A549 treated with GW870086 at 1 μM for 4 hours (cell line): ENCODE data around the gene SLC16A5. TPM values are rescaled to one million over a fixed set of nuclear protein-coding genes. Genes with fewer than 3 reads are reported as not detected.

Source experiments
- total RNA-seq: library from RNA; stranded (reverse); fragments of 200-300 nt; extraction: Qiagen RNA extraction; gene quantifications from 5 replicates; pipeline ENCODE4 v1.2.3, GENCODE V29; 2022; ENCODE audit warnings: low read depth

The SLC16A5 gene
- 26.1 to 36.0 TPM (median 31.7 TPM) in 5 replicates for total RNA-seq

GRCh38 chr17:75087558-75088453 lies at the start of gene SLC16A5:
Gene SLC16A5, plus strand, starts transcription at chr17:75087954. Its CDS starts 5,683 bp downstream, at chr17:75093637.

GRCh38 chr17:75046407-75047289 lies 41.1 kb upstream of the SLC16A5 start, which contains the start of the genes ATP5PD and KCTD2:
Gene ATP5PD, minus strand, starts transcription at chr17:75046969. Its CDS starts 4,319 bp downstream, at chr17:75042650.
Gene KCTD2, plus strand, starts transcription at chr17:75047225. Its CDS starts 26 bp downstream, at chr17:75047251.

GRCh38 chr17:75109407-75110233 lies 21.9 kb downstream of the SLC16A5 start, which contains the start of gene ARMC7:
Gene ARMC7, plus strand, starts transcription at chr17:75109969. Its CDS starts 320 bp downstream, at chr17:75110289.

GRCh38 chr17:75131278-75132017 lies 43.7 kb downstream of the SLC16A5 start, which contains the start of gene NT5C:
Gene NT5C, minus strand, starts transcription at chr17:75131742. Its CDS starts 35 bp downstream, at chr17:75131707.

GRCh38 chr17:75154195-75155106 lies 66.7 kb downstream of the SLC16A5 start, which contains the start of gene JPT1:
Gene JPT1, minus strand, starts transcription at chr17:75154512. Its CDS starts 115 bp downstream, at chr17:75154397.

Other genes starting within 250 kb of the SLC16A5 start
- 0.14 to 0.37 TPM (median 0.22 TPM) in 5 replicates for gene GRIN2C, start 228.1 kb upstream of the SLC16A5 start, total RNA-seq
- gene FDXR, start 215.0 kb upstream of the SLC16A5 start, total RNA-seq = 48.1 to 67.0 TPM (median 61.8 TPM) in 5 replicates
- gene FADS6, start 194.3 kb upstream of the SLC16A5 start, total RNA-seq = 0.09 TPM in 1 of 5 replicates, not detected in the others
- 0.07 to 0.12 TPM (median 0.11 TPM) in 5 replicates for gene USH1G, start 164.7 kb upstream of the SLC16A5 start, total RNA-seq
- 0.13 TPM in 1 of 5 replicates, not detected in the others for gene OTOP2, start 163.7 kb upstream of the SLC16A5 start, total RNA-seq
- not detected in 5 replicates for gene OTOP3, start 152.1 kb upstream of the SLC16A5 start, total RNA-seq
- 13.8 to 19.2 TPM (median 17.5 TPM) in 5 replicates for gene HID1, start 115.2 kb upstream of the SLC16A5 start, total RNA-seq
- gene CDR2L, start 100.3 kb upstream of the SLC16A5 start, total RNA-seq = 56.3 to 70.7 TPM (median 68.6 TPM) in 5 replicates
- gene MRPL58, start 75.3 kb upstream of the SLC16A5 start, total RNA-seq = 72.9 to 81.4 TPM (median 79.5 TPM) in 5 replicates
- 492 to 570 TPM (median 501 TPM) in 5 replicates for gene ATP5PD, start 41.0 kb upstream of the SLC16A5 start, total RNA-seq
- gene KCTD2, start 40.7 kb upstream of the SLC16A5 start, total RNA-seq = 27.5 to 32.0 TPM (median 31.1 TPM) in 5 replicates
- gene ARMC7, start 22.0 kb downstream of the SLC16A5 start, total RNA-seq = 17.1 to 20.9 TPM (median 18.8 TPM) in 5 replicates
- 89.6 to 134 TPM (median 128 TPM) in 5 replicates for gene NT5C, start 43.8 kb downstream of the SLC16A5 start, total RNA-seq
- gene JPT1, start 66.6 kb downstream of the SLC16A5 start, total RNA-seq = 739 to 848 TPM (median 789 TPM) in 5 replicates
- 289 to 400 TPM (median 383 TPM) in 5 replicates for gene SUMO2, start 95.0 kb downstream of the SLC16A5 start, total RNA-seq
- 92.5 to 107 TPM (median 99.5 TPM) in 5 replicates for gene NUP85, start 117.7 kb downstream of the SLC16A5 start, total RNA-seq
- 22.1 to 30.9 TPM (median 28.0 TPM) in 5 replicates for gene GGA3, start 173.7 kb downstream of the SLC16A5 start, total RNA-seq
- gene MRPS7, start 173.9 kb downstream of the SLC16A5 start, total RNA-seq = 147 to 182 TPM (median 171 TPM) in 5 replicates
- gene MIF4GD, start 183.3 kb downstream of the SLC16A5 start, total RNA-seq = 31.2 to 36.9 TPM (median 34.7 TPM) in 5 replicates
- 16.2 to 19.6 TPM (median 18.6 TPM) in 5 replicates for gene SLC25A19, start 201.5 kb downstream of the SLC16A5 start, total RNA-seq